Retinal pigment epithelial cell (primary cell): ENCODE data around the gene SIGLEC7.
A peak's percentile ranks its signal among the peaks of the same experiment; 100 is the strongest.

Experiments used
- DNase-seq: peaks from one replicate; pipeline ENCODE4 v3.0.0-alpha.2; 2010; ENCODE audit warnings: low read depth
- H3K4me3 ChIP-seq: 2 replicates; pipeline ENCODE4 v1.5.1; 2011; ENCODE audit warnings: mild to moderate bottlenecking, low read length, control low read depth, moderate library complexity
- CTCF ChIP-seq: conservative IDR thresholded peaks from 2 replicates; pipeline ENCODE4 v1.5.1; 2011; ENCODE audit warnings: low read depth, low read length, control low read depth, inconsistent platforms

SIGLEC7 gene

GRCh38 chr19:51097796-51098195 lies 44.3 kb upstream of the SIGLEC7 start:
- no peak overlapping the region for H3K4me3 ChIP-seq
- no peak for TF ChIP-seq CTCF
- DNase-seq = no peak

- no peak for TF ChIP-seq CTCF
- DNase-seq = no peak
- H3K4me3 ChIP-seq = no peak overlapping the region
Measured at GRCh38 chr19:51098365-51099046, 43.6 kb upstream of the SIGLEC7 start.

GRCh38 chr19:51099047-51099382 lies 43.1 kb upstream of the SIGLEC7 start:
- DNase-seq = no peak
- no peak for TF ChIP-seq CTCF
- H3K4me3 ChIP-seq = peak overlapping the region; percentile 22

GRCh38 chr19:51100601-51101000 lies 41.5 kb upstream of the SIGLEC7 start:
- TF ChIP-seq CTCF = no peak
- no peak overlapping the region for H3K4me3 ChIP-seq
- no peak for DNase-seq

GRCh38 chr19:51101171-51101865 lies 40.8 kb upstream of the SIGLEC7 start:
- DNase-seq = no peak
- H3K4me3 ChIP-seq = no peak overlapping the region
- no peak for TF ChIP-seq CTCF

- no peak for DNase-seq
- TF ChIP-seq CTCF = no peak
- no peak overlapping the region for H3K4me3 ChIP-seq
Measured at GRCh38 chr19:51102991-51103390, 39.1 kb upstream of the SIGLEC7 start.

GRCh38 chr19:51103926-51104341 lies 38.2 kb upstream of the SIGLEC7 start:
- no peak for DNase-seq
- no peak for TF ChIP-seq CTCF
- no peak overlapping the region for H3K4me3 ChIP-seq
